HL-60/S4 treated with retinoic acid at 250 ng/mL for 4 days and 3 days (cell line): ENCODE results near the gene TNIP1.

Experiments used
- in situ Hi-C: fragments of 300-500 bp; cut with MboI; formaldehyde crosslinking; loops from 2 replicates; pipeline ENCODE4 v1.7.0; 2022; ENCODE audit warnings: low sequenced_read_pairs

Gene TNIP1

DNA sequence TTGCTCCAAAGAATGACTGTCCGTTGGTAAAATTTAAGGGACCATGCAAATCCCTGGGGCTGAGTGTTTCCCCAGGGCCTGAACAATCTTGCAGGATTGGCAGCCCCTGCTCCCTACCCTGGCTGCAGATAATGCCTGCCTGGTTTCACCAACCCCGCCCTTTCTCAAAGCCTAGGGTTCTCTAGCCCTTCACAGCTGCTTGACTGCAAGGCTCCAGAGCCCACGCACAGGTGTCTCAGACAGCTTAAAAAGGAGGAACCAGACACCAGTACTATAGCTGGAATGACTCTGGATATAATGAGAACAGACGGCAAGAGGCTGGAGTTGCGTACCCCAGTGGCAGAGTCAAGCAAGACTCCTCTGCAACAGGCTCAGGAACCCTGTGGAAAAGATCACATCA, 25.2 kb upstream of the TNIP1 start:
- in situ Hi-C loops = no loop called here

DNA sequence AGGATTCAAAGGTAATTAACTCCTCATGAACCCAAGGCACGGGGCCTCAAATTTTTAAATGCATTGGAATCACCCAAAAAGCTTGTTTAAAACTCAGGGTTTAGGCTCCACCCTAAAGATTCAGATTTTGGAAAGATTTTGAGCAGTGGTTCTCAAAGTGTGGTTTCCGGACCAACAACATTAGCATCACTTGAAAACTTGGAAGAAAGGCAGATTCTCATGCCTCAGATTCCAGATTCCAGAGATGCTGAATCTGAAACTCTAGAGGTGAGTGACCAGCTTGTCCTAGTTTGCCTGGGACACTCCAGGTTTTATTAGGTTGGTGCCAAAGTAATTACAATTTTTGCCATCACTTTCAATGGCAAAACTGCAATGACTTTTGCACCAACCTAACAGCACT, 24.7 kb upstream of the TNIP1 start:
- in situ Hi-C loops = no loop called here

DNA sequence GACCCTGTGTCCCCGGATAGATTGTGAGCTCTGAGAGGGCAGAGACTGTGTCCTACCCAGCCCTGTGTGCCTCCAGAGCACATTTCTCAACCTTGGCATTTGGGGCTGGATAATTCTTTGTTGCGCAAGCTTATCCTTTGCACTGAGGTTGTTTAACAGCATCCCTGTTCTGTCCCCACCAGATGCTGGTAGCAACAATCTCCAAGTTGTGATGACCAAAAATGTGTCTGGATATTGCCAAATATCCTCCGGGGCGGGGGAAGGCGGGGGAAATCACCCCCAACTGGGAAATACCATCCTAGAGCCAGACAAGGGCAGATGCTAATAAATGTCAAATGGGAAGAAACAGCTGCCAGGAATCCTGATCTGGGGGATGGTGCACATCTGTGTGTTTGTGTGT, 24.0 kb upstream of the TNIP1 start:
- in situ Hi-C loops = no loop called here

DNA sequence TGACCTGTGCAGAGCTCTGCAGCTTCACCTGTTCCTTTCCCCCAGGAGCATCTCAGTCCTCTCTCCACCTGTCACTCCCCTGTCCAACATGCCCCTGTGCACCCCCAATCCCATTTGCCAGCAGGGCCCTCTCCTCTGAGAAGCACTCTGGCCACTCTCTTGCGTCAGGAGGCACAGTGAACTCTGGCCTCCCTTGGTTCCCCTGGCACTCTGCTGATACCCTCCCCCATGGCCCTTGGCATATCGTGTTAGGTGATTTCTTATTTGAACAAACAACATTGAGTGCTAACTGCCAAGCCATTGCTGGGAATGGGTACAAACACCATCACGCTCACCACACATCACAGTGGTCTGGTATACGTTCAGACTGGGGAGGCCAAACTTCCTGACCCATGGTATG, 20.9 kb upstream of the TNIP1 start:
- in situ Hi-C loops = no loop called here

DNA sequence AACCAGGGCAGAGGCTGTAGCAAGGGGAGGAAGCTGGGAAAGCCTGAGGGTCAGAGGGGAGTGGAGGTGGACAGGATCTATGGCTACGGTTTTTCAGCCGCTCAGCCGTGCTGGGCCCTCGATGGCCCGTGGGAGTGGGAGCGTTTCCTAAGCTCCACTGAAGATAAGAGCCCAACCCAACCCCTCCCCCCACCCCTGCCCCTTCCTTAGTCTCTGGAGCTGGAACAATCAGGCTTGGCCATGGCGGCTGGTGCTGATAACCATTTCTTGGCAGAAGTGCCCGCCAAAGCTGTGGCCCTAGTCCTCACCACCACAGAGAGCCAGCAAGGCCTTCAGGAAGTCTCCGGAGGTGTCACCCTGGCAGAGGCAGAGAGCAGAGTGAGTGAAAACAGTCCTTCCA, 20.3 kb upstream of the TNIP1 start:
- in situ Hi-C loops = no loop called here

DNA sequence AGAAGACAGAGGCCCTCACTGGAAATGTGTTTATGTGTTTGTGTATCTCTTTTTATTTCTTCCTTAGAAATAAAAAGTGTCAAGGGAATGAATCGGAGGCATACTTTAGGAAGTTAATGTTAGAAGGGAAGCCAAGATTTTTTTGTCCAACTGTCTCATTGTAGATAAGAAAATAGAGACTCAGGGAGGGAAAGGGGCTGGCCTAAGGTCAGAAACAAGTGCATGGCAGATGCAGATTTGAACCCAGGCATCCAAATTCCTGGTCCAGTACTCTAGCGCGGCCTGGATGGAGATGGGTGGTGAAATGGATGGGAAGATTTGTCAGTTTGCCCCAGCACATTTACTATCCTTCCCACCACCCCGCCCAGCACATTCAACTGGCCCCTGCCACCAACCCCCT, 19.8 kb upstream of the TNIP1 start:
- in situ Hi-C loops = no loop called here

DNA sequence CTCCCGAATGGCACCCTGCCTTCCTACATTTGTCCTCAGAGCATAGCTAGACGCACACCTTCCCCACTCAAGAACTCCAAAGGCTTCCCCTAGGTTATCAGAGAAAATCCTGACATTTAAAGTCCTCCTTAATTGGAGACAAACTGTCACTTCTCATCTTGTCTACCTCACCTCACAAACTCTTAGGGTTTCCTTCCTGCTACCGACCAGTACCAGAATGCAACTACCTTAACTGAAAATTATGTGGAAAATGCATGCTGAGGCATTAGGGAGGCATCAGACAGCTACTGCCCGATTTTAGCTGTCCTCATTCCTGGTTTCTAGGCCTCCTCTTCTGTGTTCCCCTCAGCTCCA, 17.9 kb upstream of the TNIP1 start:
- in situ Hi-C loops = no loop called here

DNA sequence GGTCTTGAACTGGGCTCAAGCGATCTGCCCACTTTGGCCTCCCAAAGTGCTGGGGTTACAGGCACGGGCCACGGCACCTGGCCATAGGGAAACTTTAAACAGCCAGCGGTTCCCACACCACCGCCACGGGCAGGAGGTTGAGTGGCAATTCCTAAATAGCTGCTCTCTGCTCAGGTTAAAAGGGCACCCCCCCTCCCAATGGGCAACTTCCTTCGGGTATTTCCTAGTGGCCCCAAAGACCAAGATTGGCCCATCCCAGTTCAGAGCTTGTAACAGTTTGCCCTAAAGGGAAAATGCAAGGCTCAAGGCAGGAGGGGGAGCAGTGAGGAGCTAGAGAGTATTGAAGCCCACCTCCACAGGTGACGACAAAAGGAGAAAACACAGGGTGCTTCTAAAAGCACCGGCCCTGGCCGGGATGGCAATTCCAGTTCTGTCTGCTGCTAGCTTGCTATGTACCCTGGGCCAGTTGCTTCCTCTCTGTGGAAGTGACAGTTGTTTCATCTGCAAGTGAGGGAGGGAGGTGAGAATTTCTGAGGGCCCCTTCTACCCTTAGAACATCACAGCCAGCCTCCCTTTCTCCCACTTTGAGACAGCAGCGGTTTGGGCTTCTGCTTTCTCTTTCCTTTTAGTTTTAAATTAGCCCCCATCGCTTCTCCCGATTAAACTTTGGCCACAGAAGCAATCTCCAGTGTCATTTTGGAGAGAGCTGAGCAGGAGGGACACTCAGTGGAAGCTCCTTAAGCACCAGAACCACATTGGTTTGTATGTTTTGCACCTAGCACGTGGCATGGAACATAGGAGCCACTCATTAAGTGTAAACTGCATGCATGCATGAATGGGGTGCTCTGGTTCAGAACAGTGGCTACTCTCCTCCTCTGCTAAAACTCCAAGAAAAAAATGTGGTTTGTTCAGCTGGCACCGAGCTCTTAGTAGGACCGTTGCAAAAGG, 17.3 kb upstream of the TNIP1 start:
- in situ Hi-C loops = no loop called here

DNA sequence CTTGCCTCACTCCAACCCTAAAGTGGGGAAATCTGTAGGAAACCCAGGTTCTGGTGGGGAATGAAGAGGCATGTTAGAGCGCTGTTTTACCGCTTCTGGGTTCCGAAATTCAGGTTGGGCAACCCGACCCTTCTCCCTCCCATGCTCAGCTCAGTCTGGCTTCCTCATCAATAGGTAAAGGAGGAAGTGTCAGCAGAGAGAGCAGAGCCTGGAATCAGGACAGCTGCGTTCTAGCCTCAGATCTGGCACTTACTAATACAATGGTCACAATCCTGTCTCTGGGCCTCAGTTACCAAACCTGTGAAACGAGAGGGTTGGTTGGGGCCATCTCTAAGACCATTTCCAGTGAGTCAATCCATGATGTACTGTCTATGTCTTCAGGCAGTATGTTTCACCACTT, 16.2 kb upstream of the TNIP1 start:
- in situ Hi-C loops = no loop called here

DNA sequence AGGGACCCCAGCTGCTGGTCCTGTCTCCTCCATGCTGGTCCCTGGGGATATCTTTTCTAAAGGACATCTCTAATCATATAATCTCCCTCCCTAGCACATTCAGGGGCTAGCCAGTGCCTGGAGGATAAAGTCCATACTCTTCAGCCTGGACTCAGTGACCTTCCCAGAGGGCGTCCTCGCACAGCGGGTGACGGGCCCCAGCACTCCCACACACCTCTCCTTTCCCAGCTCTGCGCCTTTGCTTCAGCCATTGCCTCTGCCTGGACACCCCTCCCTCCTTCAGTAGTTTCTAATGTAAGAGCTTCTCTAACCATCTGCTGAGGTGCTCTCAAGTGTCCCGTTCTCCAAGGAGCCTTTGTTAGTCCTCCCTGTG, 15.2 kb upstream of the TNIP1 start:
- in situ Hi-C loops = no loop called here

DNA sequence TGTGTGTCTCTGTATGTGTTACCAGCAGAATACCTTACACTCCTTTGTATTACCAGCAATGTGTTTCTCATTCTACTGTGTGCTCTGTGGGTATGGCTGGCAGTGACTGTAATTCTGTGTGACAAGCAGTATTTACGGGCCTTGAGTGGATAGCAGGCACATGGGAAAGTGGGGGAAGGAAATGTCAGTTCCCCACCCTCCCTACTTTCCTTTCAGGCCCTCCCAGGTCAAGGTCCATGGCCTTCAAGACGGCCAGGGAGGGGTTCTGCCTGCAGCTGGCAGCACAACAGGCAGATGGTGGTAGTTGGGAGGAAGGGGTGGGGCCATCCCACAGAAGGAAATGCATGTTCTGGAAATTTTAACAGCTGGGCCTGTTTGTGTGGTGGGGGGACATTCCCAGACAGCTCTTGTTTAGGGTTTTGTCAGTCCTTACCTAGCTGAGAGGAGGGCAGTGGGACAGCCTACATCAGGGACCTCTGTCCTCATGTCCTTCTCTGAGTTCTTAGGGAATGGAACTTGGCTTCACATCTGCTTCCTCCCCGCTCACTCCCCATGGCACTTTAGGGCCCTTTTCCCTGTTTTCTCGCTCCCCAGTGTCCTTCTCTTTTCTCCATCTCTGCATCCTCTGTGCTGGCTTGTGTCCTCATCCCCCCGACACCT, 14.6 kb upstream of the TNIP1 start:
- in situ Hi-C loops = no loop called here

DNA sequence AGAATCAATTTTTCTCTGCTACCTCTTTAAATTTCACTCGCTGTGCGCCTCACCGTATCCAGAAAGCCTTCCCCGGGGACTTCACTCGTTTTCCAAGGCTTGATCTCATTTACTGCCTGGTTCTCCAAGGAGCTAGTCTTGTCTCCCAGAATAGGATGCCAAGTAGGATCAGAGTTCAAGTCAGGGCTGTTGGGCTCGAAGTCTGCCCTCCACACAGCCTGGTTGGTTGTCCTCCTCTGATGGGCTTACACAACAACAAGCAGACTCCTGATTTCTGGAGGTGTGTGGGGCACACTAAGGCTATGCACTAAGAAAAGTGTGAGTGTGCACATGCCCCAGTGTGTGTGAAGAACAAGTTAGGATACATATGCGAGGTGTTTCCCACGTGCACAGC, 14.0 kb upstream of the TNIP1 start:
- in situ Hi-C loops = no loop called here

DNA sequence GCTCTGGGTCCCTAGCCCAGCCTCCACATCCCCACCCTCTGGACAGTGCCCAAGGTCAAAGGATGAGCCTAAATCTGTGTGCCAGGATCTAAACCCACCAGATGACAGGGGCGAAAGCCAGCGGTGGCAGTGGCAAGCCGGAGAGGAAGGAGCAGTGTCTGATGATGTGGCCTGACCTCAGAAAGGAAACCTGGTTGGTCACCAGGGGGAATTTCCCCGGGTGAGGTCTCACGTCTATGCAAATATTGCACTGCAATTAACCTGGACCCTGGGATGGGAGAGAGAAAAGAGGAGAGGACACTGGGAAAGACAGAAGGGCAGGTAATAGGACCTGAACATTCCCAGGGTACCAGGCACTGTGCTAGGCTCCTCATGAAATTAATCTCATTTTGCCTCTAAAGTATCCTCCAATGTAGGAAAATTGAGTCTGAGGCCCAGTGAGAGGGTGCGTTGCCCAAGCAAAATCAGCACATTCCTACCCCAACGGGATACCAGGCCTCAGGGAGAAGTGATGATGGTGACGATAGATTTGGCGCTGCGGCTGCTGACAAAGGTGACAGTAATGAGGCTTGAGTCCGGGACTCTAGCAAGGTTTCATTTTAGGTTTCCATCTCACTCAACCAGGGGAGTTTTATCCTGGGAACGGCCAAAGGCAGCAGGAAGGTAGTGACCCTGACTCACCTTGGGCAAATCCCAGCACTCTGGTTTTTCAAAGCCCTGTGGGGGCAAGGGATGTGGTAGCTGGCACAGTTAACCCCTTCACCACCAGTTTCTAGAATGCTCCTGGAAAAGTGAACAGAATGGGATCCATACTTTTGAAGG, 13.4 kb upstream of the TNIP1 start:
- in situ Hi-C loops = no loop called here

DNA sequence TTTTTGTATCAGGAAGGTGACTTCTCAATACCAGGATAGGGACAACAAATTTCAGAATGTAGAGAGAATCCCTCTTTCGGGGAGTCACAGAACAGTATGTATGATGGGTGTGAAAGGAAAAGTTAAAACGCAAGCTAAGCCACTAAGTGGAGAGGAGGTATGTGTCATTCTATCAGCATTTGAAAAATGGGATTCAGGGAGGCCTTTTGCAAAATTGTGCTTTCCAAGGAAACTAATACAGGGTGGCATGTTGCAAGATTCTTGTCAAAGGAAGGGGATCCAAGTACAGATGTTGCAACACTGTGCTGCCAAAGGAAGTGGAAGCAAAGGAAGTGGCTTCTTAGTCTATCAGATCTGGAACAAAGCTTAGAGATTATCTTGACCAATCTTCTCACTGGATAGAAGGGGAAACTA, 12.6 kb upstream of the TNIP1 start:
- in situ Hi-C loops = no loop called here

DNA sequence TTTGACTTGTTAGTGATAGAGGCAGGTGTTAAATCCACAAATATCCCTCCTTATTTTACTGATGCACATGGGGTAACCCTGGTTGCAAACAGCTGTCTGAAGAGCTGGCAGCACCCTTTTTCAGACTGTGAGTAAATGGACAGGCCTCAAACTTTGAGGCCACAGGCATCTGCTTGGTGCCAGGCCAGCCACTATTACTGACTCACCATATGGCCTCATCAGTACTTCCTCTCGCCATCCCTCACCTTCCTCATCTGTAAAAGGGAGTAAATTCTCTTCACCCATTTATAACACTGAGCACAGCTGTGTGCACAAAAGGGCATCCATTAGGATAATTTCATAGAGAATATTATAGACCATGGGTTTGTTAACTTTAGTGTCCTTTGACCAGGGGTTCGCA, 11.9 kb upstream of the TNIP1 start:
- in situ Hi-C loops = no loop called here

DNA sequence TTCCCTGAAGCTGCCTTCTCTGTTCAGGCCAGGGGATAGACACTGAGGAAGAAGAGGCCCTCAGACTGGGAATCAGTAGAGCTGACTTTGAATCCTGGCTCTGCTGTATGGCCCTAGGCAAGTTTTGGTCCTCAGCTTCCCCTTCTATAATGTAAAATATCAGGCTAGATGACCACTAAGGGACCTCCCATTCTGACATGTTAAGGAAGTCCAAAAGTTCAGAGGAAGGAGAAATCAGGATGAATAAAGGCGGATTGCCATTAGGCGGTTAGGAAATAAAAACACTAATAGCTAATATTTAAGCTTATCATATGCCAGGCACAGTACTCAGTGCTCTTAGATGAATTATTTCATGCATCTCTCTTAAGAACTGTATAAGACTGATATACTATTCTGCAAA, 8.9 kb upstream of the TNIP1 start:
- in situ Hi-C loops = no loop called here

DNA sequence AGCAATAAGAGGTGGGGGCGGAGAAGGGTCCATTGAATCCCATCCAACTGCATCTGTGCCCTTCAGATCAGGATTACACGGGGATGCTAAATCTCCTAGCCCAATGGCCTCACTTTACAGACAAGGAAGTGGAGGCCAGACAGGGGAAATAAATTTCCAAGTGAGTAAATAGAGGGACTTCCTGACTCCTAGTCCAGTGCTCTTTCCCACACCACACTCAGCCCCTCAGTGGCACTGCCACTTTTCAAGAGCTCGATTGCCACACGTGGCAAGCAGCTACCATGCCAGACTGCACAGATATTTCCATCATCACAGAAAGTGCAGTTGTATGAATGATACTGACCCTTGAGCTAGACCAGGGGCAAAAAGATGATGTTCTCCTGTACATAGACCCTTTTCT, 8.2 kb upstream of the TNIP1 start:
- in situ Hi-C loops = no loop called here

DNA sequence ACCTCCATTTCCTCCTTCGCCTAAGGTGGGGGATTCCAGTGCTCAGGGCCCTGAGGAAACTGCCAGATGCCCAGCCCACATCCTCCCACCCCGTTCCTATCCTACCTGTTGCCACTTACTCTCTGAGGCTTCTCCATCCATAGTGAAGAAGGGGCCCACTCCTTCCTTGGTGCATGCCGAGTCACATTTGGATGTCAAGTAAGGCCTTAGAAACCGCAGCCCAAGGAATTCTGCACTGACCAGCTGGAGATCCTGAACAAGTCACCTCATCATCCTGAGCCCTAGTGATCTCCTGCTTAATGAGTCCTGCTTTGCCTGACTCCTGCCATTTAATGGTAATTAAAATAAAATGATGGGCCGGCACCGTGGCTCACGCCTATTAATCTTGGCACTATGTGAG, 6.7 kb upstream of the TNIP1 start:
- in situ Hi-C loops = no loop called here

DNA sequence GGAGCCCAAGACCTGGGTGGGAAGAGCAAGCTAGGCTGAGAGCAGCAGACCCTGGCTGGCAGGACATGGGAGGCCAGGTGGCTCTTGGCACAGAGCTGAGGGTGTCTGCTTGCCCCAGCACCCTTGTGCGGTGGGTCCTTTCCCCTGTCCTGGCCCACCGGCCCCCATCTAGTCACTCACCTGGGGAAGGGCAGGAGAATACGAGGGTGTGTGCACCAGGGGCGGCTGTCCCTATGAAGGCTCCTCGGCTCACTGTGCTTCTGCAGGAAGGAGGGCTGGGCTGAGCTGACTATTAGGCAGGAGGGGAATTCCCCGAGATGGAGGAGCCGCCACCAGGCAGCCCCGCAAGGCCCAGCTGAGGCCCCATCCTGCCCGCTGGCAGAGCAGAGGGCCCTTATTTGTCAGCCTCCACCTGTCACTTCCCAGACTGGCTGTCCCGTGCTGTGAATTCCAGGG, 6.1 kb upstream of the TNIP1 start:
- in situ Hi-C loops = no loop called here

DNA sequence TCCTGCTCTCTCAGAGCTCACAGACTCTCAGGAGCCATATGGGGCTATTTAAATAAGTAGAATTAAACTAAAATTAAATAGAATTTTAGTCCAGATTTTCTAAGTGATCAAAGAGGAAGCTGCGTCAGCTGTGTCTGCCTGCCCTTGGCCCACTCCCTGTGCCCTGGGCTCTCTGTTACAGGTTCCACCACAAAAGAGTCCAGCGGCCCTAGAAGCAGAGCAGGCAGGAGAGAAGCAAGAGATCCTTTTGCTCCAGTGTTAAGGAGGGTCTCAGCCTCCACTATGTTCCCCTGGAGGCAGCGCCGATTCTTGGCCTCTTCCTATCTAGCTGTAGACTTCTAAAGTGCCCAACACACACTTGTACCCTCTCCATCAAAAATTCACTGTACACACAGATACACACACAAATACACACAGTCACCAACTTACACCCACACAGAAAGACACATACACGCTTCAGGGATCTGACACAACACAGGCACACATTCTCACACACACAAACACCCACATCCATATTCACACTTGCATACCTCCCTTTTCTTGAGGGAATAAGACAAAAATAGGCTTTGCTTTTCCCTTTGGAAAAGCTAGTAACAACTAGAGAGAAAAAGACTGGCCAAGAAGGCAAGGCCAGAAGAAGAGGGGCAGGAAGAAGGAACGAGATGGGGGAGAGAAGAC, 5.5 kb upstream of the TNIP1 start:
- in situ Hi-C loops = no loop called here

DNA sequence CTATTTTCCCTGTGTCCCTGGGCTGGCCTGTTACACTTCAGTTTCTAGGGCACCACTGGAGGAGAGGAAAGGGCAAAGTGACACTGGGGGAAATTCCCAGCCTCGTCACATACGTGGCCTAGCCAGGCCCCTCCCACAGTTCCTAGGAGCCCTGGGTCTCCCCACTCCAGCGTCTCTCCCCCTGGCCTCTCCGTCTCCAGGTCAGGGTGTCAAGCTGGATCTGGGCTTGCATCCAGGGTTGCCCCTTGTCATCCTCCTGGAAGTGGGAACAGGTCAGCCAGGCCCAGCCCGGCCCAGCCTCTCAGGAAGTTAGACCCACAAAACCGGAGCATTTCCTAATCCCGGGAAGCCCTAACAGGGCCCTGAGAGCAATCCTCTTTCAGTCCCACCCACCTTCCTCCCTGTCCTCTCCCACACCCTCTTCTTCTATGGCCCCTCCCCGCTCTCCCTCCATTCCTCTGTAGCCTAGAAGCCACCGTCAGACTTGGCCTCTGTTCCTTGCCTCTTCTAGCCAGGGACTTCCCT, 4.7 kb upstream of the TNIP1 start:
- in situ Hi-C loops = no loop called here
